HG03571 (cell line): ENCODE data around the gene MTHFD2L.
"Not testable (repeated sequence)": the region's sequence is repeated elsewhere in the genome, so short reads cannot be mapped to it uniquely, and the experiment has no call there.

Source experiments
- ATAC-seq: cut with Tn5 transposase; IDR thresholded peaks from one replicate; pipeline ENCODE4 v1.9.1; 2021; ENCODE audit not compliant: unreplicated experiment

MTHFD2L gene

GRCh38 chr4:74181219-74181618 is 23.3 kb downstream of the MTHFD2L start:
- no peak for ATAC-seq

DNA sequence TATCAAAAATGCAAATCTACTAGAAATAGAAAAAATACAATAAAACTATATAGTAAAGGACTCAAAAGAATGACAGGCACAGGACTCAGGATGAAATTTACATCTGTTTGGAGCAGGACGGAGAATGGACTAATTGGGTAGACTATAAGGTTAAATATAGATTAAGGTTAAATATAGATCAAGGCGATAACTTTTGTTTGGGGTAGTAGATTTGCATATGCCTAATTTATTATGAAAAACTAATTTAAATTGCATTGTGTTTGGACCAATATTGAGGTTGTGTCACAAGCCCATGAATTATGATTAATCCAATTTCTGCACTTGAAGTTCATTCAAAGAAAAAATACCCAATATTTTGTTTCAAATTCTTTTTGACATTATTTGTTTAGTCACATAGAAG is 31.0 kb downstream of the MTHFD2L start:
- no peak for ATAC-seq

- ATAC-seq = no peak
These were observed 31.6 kb downstream of the MTHFD2L start for GRCh38 chr4:74189331-74190043.

DNA sequence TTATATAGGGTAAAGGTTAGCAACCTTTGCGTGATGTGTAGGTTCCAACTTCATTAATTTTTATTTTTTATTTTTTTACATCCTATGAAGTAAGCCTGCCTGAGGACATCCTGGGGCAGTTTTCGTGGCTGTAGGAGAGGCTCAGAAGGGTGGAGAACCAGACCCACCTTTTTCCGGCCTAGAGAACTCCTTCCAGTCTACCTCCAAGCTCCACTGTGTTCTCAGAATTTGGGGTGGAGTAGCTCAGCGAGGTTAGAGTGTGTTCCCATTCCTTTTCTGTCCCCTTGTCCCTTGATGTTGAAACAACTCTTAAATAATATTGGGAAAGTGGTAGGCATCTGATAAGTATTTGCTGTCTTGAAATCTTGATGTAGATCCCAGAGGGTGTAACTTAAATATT is 32.4 kb downstream of the MTHFD2L start:
- no peak for ATAC-seq

DNA sequence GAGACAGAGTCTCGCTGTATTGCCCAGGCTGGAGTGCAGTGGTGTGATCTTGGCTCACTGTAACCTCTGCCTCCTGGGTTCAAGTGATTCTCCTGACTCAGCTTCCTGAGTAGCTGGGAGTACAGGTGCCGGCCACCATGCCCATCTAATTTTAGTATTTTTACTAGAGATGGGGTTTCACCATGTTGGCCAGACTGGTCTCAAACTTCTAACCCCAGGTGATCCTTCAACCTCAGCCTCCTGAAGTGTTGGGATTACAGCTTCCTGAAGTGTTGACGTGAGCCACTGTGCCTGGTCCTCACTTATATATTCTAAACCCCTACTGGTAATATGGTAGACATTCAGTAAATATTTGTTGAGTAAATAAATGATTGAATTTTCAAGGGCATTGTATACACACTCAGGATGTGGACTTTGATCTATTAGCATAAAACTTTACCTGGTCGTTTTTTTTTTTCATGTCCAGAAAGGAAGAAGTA is 33.0 kb downstream of the MTHFD2L start:
- ATAC-seq = no peak

GRCh38 chr4:74197080-74197479 is 39.2 kb downstream of the MTHFD2L start:
- ATAC-seq = peak; percentile 62

DNA sequence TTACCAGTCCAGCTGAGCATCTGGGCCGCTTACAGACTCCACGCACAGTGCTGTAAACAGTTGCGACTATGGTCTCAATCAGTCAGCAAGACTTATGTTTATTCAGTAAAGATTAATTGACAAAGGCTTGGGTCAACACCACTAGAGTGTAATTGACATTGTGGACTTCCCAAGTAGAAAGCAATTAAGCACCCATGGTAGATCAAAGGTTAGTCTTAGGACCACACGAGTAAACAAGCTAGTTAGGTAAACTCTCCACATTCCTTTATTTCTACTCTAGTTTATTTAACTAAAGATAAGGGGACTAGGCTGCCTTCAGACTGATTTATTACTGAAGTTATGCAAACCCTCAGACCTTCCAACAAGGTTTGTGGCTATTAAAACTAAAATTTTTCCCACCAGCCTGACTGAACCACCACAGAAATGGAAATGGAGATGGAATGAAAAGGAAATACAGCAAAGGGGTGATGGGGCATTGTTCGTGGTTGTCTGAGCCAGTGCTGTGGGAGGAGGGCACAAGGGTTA is 44.2 kb downstream of the MTHFD2L start:
- no peak for ATAC-seq

DNA sequence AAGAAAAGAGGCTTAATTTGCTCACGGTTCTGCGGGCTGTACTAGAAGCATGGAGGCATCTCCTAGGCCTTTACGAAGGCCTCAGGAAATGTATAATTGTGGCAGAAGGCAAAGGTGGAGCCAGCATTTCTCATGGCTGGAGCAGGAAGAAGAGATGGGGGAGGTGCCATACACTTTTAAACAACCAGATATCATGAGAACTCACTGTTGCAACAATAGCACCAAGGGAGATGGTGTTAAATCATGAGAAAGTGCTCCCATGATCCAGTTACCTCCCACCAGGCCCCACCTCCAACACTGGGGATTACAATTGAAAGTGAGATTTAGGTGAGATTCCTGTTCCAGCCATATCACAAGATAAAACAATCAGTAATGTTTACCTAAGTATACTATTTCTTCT is 45.5 kb downstream of the MTHFD2L start:
- no peak for ATAC-seq

DNA sequence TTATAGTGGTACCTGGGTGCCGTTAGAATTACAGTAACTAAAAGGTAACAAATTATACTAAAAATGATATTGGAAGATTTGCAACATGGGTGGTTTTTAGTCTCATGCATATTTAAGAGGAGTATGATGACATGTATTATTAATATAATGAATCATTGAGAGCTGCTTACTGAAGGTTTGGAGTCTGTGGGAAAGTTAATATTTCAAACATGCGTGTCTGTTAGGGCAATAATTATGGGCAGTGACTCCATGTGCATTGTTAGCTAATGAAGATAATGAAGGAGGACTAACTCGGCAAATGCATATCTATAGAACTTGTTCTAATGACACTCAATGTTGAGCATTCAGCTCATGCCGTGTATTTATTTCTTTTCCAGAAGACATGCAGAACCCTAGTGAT is 47.1 kb downstream of the MTHFD2L start:
- no peak for ATAC-seq

GRCh38 chr4:74205559-74205958 is 47.6 kb downstream of the MTHFD2L start:
- ATAC-seq = no peak

GRCh38 chr4:74206088-74206825 is 48.3 kb downstream of the MTHFD2L start:
- peak; percentile 90 for ATAC-seq

- not testable (repeated sequence) for ATAC-seq
These were observed 56.7 kb downstream of the MTHFD2L start for GRCh38 chr4:74214457-74215159.

DNA sequence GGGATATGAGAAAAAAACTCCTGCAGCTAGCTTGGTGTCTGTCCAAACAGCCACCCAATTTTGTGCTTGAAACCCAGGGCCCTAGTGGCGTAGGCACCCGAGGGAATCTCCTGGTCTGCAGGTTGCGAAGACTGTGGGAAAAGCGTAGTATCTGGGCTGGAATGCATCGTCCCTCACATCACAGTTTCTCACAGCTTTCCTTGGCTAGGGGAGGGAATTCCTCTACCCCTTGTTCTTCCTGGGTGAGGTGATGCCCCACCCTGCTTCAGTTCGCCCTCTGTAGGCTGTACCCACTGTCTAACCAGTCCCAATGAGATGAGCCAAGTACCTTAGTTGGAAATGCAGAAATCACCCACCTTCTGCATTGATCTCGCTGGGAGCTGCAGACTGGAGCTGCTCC is 57.3 kb downstream of the MTHFD2L start:
- not testable (repeated sequence) for ATAC-seq

DNA sequence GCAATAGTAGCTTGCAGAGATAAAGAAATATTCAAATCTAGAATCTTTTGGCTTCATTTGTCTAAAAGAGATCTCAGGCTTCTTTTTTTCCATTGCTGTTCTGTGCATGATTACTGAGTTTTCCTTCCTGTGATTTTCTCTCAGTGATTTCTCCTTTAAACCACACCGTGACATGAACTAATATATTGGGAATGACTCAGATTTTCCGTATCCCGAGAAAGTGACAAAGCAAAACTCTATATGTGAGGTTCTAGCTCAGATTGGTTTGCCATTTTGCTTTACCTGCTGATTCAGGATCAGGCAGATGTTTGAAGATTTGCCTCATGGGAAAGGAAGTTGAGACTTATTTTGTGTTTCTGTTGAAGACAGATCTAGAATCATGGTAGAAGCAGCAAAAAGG is 59.4 kb downstream of the MTHFD2L start:
- ATAC-seq = no peak

DNA sequence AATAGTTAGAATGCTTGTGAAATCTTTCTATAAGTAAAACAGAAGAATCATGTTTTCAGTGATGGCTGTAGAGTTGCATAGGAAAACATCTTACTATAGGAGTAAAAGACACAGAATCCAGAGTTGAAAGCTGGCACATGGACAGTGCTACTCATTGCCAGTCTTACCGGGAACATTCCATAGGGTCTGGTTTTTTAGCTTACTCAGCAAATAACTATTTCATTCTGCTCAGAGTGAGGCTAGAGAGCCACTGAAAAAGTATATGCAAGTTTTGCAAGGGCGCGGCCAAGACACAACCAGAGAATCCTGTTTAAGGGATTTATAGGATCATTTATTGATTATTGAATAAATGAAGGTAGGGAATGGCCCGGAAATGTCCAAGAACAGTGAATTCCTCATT is 60.3 kb downstream of the MTHFD2L start:
- no peak for ATAC-seq

DNA sequence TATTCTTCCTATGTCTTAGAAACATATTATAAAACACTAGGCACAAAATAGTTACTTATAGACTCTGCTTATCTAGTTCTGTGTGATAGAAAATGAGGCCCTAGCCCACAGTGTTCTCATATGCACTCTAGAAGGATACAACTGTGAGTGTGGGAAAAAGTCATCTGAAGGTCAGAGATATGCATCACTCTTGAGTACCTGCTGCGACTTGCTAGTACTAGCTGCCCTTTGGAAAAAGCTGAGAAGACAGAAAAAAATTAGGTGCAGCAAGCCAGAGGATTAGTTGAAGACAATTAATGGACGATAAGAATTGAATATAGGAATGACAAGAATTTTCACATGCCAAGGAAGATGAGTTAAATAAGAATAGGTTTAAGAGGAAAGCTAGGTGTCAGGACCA is 61.3 kb downstream of the MTHFD2L start:
- ATAC-seq = no peak

- ATAC-seq = no peak
These were observed 65.2 kb downstream of the MTHFD2L start for GRCh38 chr4:74223098-74223497.

DNA sequence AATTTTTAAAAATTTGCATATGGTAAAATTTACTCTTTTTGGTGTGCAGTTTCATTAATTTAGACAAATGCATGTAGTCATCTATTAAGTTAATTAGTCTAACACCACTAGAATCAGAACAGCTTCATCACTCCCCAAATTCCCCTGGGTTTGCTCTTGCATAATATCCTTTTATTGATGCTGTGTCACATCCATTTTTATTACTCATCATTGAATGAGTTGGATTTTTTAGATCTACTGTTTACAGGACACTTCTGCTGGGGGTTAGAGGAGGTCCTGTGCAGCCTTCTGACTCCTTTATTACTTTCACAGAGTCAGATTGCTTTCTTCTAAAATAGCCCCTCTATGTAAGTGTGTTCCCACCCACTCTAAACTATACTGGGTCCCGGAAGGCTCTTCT is 65.9 kb downstream of the MTHFD2L start:
- no peak for ATAC-seq

DNA sequence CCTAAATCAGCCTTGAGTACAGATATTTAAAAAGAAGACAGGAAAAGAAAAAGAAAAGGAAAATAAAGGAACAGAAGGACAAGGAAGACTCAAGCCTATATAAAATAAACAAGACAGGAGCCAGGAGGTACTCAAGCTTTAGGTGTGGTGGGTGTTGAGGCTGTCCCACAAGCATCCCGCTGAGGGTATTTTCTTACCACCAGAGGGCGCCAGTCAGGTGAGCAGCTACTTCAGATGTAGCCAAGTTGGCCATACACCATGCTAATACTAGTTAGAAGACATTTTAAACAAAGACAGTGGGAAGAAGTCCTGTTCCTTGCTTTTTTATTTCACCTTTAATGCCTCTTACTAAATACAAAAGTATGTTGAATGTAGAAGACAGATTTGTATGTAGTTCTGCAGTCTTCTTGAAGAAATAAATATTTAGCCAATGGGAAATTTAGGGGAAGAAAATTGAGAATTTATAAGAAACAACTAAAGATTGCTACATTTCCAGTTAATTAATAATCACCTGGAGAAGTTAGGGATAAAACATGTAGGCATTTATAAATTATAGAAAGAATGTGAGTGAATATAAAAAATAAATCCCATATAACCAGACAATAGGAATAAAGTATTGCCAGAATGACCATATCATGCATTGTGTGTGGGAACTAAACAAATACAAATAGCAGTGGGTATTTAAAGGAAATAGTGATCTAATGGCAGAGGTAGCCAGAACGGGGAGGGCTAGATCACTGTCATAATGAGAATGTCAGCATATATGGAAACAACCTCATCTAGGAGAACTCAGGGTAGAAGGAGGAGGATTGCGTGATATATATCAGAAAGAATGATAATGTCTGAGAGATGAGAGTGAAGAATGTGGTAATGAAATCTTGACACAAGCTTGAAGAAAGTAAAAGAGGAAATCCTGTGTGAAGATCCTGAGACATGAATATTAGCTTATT is 71.0 kb downstream of the MTHFD2L start:
- peak; percentile 85 for ATAC-seq

DNA sequence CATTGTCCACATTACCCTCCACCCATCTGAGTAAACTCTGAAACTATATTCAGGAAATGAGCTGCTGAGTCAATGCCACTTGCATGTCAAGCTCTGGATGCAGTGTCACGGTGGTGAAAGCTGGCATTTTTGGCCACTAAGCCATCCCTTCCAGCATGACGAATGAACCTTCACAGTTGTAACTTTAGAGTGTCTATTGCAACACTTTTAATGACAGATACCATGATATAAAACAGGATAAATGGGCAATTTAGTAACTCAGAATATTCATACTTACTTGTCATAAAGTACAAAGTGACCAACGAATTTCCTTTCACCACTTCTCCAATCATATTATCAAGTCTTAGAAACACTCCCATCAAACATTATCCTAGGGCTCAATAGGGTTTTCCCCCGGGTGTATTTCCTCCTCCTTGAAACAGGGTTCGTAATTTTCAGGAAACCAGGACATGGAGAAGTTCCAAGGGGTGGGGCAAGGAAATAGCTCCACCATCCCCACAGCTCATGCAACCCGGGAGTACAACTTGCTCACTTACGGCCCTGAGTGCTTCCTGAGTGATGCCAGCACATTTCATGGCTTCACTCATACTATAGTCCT is 73.1 kb downstream of the MTHFD2L start:
- ATAC-seq = peak; percentile 48
